AG09309 (cell line): ENCODE measurements around the gene TMEM89.
A peak's percentile ranks its signal among the peaks of the same experiment; 100 is the strongest.

Experiments used
- DNase-seq: peaks from one replicate; pipeline ENCODE4 v3.0.0-alpha.2; 2010; ENCODE audit warnings: low read depth
- H3K4me3 ChIP-seq: 2 replicates; pipeline ENCODE4 v1.5.1; 2011; ENCODE audit warnings: mild to moderate bottlenecking, low read depth, low read length, moderate library complexity; ENCODE audit not compliant: control insufficient read depth
- TF ChIP-seq, protein P1 (sequence below): IDR thresholded peaks from 2 replicates; pipeline ENCODE4 v1.5.1; 2011; ENCODE audit warnings: mild to moderate bottlenecking, low read depth, low read length, inconsistent platforms; ENCODE audit not compliant: insufficient read depth, control insufficient read depth; ENCODE audit errors: missing control alignments

Gene TMEM89

DNA sequence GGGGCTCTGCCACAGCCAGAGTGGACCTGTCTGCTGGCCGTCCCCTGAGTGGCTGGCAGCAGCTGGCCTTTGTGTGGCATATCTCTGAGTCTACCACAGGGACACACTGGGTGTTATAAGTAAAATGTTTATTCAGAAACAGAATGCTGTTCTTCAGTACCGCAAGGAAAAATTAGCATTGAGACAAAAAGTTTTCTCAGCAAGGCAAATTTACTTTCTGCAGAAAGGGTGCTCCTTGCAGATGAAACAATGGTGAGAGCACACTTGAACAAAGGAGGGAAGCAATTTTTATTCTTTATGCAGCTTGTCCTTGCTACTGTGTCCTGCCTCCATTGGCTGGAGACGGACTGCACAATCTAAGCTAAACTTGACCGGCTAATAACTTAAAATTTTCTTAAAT lies 4.0 kb downstream of the TMEM89 start:
- TF ChIP-seq, protein P1, sequence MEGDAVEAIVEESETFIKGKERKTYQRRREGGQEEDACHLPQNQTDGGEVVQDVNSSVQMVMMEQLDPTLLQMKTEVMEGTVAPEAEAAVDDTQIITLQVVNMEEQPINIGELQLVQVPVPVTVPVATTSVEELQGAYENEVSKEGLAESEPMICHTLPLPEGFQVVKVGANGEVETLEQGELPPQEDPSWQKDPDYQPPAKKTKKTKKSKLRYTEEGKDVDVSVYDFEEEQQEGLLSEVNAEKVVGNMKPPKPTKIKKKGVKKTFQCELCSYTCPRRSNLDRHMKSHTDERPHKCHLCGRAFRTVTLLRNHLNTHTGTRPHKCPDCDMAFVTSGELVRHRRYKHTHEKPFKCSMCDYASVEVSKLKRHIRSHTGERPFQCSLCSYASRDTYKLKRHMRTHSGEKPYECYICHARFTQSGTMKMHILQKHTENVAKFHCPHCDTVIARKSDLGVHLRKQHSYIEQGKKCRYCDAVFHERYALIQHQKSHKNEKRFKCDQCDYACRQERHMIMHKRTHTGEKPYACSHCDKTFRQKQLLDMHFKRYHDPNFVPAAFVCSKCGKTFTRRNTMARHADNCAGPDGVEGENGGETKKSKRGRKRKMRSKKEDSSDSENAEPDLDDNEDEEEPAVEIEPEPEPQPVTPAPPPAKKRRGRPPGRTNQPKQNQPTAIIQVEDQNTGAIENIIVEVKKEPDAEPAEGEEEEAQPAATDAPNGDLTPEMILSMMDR = no peak
- H3K4me3 ChIP-seq = no peak overlapping the region
- no peak for DNase-seq

DNA sequence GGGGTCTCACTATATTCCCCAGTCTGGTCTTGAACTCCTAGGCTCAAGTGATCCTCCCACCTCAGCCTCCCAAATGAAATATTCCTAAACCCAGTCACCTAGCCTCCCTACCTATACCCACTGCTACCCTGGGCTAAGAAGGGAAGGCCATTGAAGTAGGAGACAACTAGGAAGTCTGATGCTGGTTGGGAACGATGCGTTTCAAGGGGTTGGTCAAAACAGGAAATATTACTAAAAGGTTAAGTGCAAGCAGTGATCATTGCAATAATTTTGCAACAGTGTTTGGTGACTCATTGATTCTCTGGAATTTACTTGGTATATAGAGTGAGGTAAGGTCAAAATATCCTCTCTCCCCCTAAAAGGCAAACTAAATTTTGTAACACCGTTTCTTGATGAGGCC lies 7.5 kb downstream of the TMEM89 start:
- TF ChIP-seq, protein P1 = no peak
- no peak overlapping the region for H3K4me3 ChIP-seq
- peak; percentile 65 for DNase-seq

DNA sequence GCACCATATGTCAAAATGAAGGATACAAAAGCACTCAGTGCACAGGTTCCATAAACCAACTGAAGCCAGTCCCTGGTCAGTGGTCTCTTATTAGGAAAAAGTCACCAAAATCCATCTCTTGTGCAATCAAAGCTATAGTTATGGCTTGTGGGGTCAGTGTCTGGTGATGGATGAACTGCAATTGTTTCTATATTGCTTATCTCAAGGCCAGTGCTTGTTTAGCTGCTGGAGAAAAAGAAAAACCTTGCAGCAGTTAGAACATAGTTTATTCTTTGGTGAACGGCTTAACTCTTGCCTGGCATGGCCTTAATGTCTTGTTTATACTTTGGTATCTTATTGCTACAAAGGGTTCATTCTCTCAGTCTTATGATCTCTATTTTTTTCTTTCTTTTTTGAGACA lies 9.3 kb downstream of the TMEM89 start:
- DNase-seq = no peak
- no peak overlapping the region for H3K4me3 ChIP-seq
- TF ChIP-seq, protein P1 = no peak

DNA sequence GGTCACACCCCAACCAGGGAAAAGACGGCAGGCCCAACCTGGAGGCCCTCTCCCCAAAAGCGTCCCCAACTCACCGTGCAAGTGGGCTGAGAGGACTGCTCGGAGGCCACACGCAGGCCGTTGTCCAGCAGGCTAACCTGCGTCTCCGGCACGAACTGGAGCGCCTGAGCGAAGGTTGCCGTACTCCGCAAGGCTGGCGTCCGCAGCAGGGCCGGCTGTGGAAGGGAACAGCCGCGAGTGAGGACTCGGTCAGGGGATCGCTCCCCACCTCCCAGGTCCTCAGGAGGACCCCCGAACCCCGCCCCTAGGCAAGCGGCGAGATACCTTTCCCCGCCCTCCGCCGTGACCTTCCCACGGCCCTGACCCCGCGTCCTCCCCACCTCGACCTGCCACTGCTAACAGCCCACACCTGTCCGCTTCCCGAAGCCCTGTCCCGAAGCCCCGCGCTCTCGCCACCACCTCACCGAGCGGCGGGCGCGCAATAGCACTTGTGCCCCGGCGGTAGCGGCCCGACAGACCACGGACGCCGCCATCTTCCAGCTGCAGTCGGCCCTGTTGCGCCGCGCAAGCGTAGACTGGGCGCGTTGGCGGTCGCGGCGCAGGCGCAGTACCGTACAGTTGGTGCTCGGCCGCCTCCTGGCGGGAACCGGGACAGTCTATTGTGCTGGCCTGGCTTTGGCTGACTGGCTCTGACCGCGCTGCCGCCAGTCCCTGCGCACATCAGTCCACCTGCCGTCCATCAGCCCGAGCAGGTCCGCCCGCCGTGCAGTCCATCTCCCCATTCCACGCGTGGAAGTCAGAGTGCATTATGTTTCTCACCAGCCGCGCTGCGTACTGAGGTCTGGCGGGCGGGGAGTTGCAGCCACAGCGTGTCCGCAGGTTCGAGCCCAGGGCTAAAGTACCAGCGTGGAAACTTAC lies 12.2 kb downstream of the TMEM89 start, which contains the start of gene UQCRC1:
UQCRC1 (minus strand) TSS at position 559 of the 918 bp plus-strand sequence; CDS start at position 533, 26 bp downstream.
- DNase-seq = peak; percentile 61
- TF ChIP-seq, protein P1 = peak; percentile 73
- H3K4me3 ChIP-seq = peak within 1 kb of the TSS; percentile 91

DNA sequence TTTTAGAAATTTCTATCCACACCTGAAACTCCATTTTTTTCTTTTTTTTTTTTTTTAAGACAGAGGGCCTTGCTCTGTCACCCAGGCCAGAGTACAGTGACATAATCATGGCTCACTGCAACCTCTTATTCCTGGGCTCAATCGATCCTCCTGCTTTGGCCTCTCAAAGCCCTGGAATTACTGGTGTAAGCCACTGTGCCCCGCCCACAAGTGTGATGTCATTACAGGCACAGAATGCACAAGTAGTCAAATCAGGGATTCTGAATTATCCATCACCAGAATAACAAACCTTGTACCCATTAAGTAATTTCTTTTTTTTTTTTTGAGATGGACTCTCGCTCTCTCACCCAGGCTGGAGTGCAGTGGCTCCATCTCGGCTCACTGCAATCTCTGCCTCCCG lies 14.1 kb downstream of the TMEM89 start:
- TF ChIP-seq, protein P1 = no peak
- no peak for DNase-seq
- no peak overlapping the region for H3K4me3 ChIP-seq

DNA sequence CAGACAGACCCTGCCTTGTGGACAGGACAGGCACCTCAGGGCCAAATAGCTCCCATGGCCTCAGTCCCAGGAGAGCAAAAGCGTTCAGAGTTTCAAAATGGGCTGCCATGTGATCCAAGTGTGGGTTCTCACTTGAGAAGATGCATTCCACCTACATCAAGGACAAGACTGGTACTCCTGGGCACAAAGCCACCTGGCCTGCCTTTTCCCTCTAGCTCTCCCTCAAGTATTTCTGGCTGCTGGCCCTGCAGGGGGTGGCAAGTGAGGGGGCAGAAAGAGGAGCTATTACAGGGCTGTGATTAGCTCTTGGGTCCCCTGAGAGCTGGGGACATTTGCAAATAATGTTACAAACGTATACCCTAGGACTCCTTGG lies 20.0 kb downstream of the TMEM89 start:
- H3K4me3 ChIP-seq = no peak overlapping the region
- TF ChIP-seq, protein P1 = no peak
- DNase-seq = no peak
